H1 (cell line): Measurements from ENCODE around the gene RMND1. TPM values are rescaled to one million over a fixed set of nuclear protein-coding genes. Genes with fewer than 3 reads are reported as not detected.

Experiments
- ASH2L ChIP-seq: fragments of 200-600, 300-600 bp; sonication (generic); IDR thresholded peaks from one replicate; pipeline ENCODE4 v1.7.1; 2017; ENCODE audit warnings: low read length
- ATF2 ChIP-seq: IDR thresholded peaks from 2 replicates; pipeline ENCODE4 v1.6.1; 2012; ENCODE audit warnings: low read length, inconsistent platforms
- CEBPB ChIP-seq: IDR thresholded peaks from 2 replicates; pipeline ENCODE4 v1.6.1; 2012; ENCODE audit warnings: low read depth, low read length
- CTCF ChIP-seq, 3 experiments: IDR thresholded peaks; 1 replicate in 2 of 3; 2 replicates in 1 of 3; pipeline versions ENCODE4 v1.5.1 to v1.6.1; 2011; ENCODE audit warnings: low read length in 3 of 3, mild to moderate bottlenecking in 3 of 3, inconsistent platforms in 2 of 3, low read depth in 1 of 3, moderate library complexity in 1 of 3; ENCODE audit not compliant: insufficient read depth in 1 of 3; ENCODE audit errors: control extremely low read depth in 1 of 3
- EP300 ChIP-seq, 2 experiments: IDR thresholded peaks; 1 replicate in 1 of 2; 2 replicates in 1 of 2; pipeline ENCODE4 v1.6.1; 2011 to 2012; ENCODE audit warnings: low read depth in 2 of 2, low read length in 2 of 2, mild to moderate bottlenecking in 2 of 2, borderline replicate concordance in 1 of 2, inconsistent platforms in 1 of 2, moderate library complexity in 1 of 2
- POLR2AphosphoS5 ChIP-seq: IDR thresholded peaks from 2 replicates; pipeline ENCODE4 v1.6.1; 2011; ENCODE audit warnings: low read depth, low read length
- SUZ12 ChIP-seq: fragments of 200-600 bp; sonication (generic); IDR thresholded peaks from 2 replicates; pipeline ENCODE4 v1.6.1; 2012; ENCODE audit warnings: mild to moderate bottlenecking, inconsistent platforms, low read length, moderate library complexity, mixed read lengths
- TBP ChIP-seq: IDR thresholded peaks from 2 replicates; pipeline ENCODE4 v1.6.1; 2011; ENCODE audit warnings: low read depth, low read length, improper control_type of control experiment
- polyA plus RNA-seq, 7 experiments: library from polyadenylated mRNA; depleted of rRNA in 3 of 7; stranded (reverse) in 5 of 7; unstranded in 2 of 7; fragments of >200 nt in 5 of 7; fragments of 200-250 nt in 2 of 7; gene quantifications; 1 replicate in 5 of 7; 2 replicates in 1 of 7; 4 replicates in 1 of 7; pipeline versions ENCODE4 v1.2.1 to v1.2.3, GENCODE V29; 2011 to 2013; ENCODE audit warnings: missing spikeins in 2 of 7, mixed read lengths in 2 of 7
- total RNA-seq: library from RNA; stranded (reverse); fragmentation: NEBNext Ultra II Directional; extraction: Animal tissue kit (Norgen Biotek cat#: 25700); gene quantifications from 2 replicates; pipeline ENCODE4 v1.2.1, GENCODE V29; 2021

The RMND1 gene
- total and polyA plus RNA-seq, 2 of the 8 experiments (the other 6 are each of a cell fraction or from before 2014, with no cell fraction given): 7.3 to 21.9 TPM

- peak; percentile 66; the same call in 1 of the 2 replicates for TF ChIP-seq TBP
- 0 out of 3 replicates have a peak, but pooled peaks of 1 of the 2 experiments have one; percentile 6 for TF ChIP-seq EP300 (IDR thresholded peaks at IDR 0.05; ENCODE audit: borderline replicate concordance in 1 of 2, low read depth in 2 of 2, low read length in 2 of 2)
- 0 out of 2 replicates have a peak, but pooled peaks have one; percentile 23 for TF ChIP-seq ATF2
- TF ChIP-seq ASH2L: peak; percentile 62
- TF ChIP-seq CTCF (IDR thresholded peaks at IDR 0.05; ENCODE audit: control extremely low read depth in 1 of 3, insufficient read depth in 1 of 3, low read depth in 1 of 3, low read length in 3 of 3): no peak
- peak; percentile 85 for TF ChIP-seq POLR2AphosphoS5
- TF ChIP-seq CEBPB: 0 out of 2 replicates have a peak, but pooled peaks have one; percentile 12
- TF ChIP-seq SUZ12: no peak
These were observed 62.2 kb downstream of the RMND1 start (continued) for GRCh38 chr6:151389618-151390275.
